Colonic mucosa (tissue), 4 donors: Measurements from ENCODE around the gene RAPH1. TPM values are rescaled to one million over a fixed set of nuclear protein-coding genes. Genes with fewer than 3 reads are reported as not detected.

ENCODE experiments used
- DNase-seq: peaks from one replicate; pipeline ENCODE4 v3.0.0-alpha.2; 2020
- H3K27ac ChIP-seq: fragments of 200-600 bp; one replicate; pipeline ENCODE4 v1.8.0; 2021
- H3K27me3 ChIP-seq: fragments of 200-600 bp; one replicate; pipeline ENCODE4 v1.8.0; 2021
- H3K36me3 ChIP-seq: fragments of 200-600 bp; one replicate; pipeline ENCODE4 v1.8.0; 2021
- H3K4me1 ChIP-seq: fragments of 200-600 bp; one replicate; pipeline ENCODE4 v1.8.0; 2021; ENCODE audit warnings: mild to moderate bottlenecking
- H3K4me3 ChIP-seq: fragments of 200-600 bp; one replicate; pipeline ENCODE4 v1.8.0; 2021
- H3K9ac ChIP-seq, 2 donors: one replicate each; pipeline ENCODE4 v1.7.0; 2013; ENCODE audit warnings: control low read depth in 2 of 2, low read depth in 2 of 2, low read length in 2 of 2
- H3K9me3 ChIP-seq: fragments of 200-600 bp; one replicate; pipeline ENCODE4 v1.8.0; 2021
- intact Hi-C: fragments of 100-400 bp; cut with DNase I; formaldehyde crosslinking; loops from one replicate; pipeline ENCODE4 v1.14.1; 2022
- total RNA-seq, 2 donors: library from RNA; stranded (reverse); fragmentation: NEBNext Ultra II Directional in 1 of 2; extraction: Animal tissue kit (Norgen Biotek cat#: 25700) in 1 of 2; gene quantifications; one replicate each; pipeline ENCODE4 v1.2.1, GENCODE V29; 2021
- TF ChIP-seq, protein P1 (sequence below): fragments of 200-600 bp; IDR thresholded peaks from one replicate; pipeline ENCODE4 v1.8.0; 2022; ENCODE audit warnings: antibody characterized with exemption, mild to moderate bottlenecking
- donor health status: healthy.
- donor health status: DM: no; HTN: no; CAD: no.
- donor health status: DM: no; HTN: no; CAD: no.

Gene RAPH1
- total RNA-seq, 2 donors from 2014 or later: 26.1 to 39.5 TPM

DNA sequence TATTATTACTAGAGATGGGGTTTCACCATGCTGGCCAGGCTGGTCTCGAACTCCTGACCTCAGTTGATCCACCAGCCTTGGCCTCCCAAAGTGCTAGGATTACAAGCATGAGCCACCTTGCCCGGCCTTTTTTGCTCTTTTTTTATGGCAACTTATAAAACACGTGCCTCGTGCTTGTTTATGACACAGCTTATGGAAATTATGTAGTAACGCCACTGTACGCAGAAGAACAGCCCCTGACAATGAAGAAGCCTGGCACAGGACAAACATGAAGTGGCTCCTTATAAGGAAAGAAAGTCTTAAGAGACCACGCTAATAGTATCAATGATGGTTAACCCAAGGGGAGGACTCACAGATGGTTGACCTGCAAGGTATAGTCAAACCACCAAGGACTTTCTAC, 37.2 kb upstream of the RAPH1 start:
- Histone ChIP-seq H3K4me1 (no peaks in the 10 kb centered on the region), H3K9ac (no peak overlapping the region), H3K27ac (no peak overlapping the region), H3K36me3 (no peaks in the 10 kb centered on the region), H3K27me3 (no peaks in the 10 kb centered on the region), H3K4me3 (no peak overlapping the region), H3K9me3 (no peaks in the 10 kb centered on the region)
- intact Hi-C loops: no loop called here
- no peak for DNase-seq
- TF ChIP-seq, protein P1, sequence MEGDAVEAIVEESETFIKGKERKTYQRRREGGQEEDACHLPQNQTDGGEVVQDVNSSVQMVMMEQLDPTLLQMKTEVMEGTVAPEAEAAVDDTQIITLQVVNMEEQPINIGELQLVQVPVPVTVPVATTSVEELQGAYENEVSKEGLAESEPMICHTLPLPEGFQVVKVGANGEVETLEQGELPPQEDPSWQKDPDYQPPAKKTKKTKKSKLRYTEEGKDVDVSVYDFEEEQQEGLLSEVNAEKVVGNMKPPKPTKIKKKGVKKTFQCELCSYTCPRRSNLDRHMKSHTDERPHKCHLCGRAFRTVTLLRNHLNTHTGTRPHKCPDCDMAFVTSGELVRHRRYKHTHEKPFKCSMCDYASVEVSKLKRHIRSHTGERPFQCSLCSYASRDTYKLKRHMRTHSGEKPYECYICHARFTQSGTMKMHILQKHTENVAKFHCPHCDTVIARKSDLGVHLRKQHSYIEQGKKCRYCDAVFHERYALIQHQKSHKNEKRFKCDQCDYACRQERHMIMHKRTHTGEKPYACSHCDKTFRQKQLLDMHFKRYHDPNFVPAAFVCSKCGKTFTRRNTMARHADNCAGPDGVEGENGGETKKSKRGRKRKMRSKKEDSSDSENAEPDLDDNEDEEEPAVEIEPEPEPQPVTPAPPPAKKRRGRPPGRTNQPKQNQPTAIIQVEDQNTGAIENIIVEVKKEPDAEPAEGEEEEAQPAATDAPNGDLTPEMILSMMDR: no peak

GRCh38 chr2:203569677-203570316, 34.7 kb upstream of the RAPH1 start:
- no peaks in the 10 kb centered on the region for H3K9me3 ChIP-seq
- intact Hi-C loops: no loop called here
- H3K4me1 ChIP-seq: no peaks in the 10 kb centered on the region

DNA sequence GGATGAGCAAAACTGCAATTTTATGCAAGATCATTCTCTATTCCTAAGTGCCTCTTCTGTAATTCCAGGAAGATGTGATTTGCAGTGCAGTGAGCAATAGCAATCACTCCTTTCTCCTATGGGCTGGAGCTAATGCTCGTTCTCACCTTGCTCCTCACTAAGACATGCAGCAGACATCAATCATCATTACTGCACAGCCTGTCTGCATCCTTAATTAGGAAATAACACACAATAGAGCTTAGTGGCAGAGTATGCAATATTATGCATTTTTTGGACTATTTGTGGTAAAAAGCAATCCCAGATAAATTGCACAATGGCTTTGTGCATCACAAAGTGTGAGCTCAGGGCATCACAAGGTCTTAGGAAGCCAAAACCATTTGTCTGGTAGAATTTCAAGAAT, 32.6 kb upstream of the RAPH1 start:
- Histone ChIP-seq H3K9ac (no peak overlapping the region), H3K4me1 (no peaks in the 10 kb centered on the region), H3K36me3 (no peaks in the 10 kb centered on the region), H3K4me3 (no peak overlapping the region), H3K27me3 (no peaks in the 10 kb centered on the region), H3K9me3 (no peaks in the 10 kb centered on the region), H3K27ac (no peak overlapping the region)
- TF ChIP-seq, protein P1: no peak
- intact Hi-C loops: no loop called here
- no peak for DNase-seq

More at GRCh38 chr2:203569677-203570316, 34.7 kb upstream of the RAPH1 start:
- TF ChIP-seq, protein P1: no peak
- Histone ChIP-seq H3K27ac (no peak overlapping the region), H3K36me3 (no peaks in the 10 kb centered on the region), H3K9ac (no peak overlapping the region), H3K27me3 (no peaks in the 10 kb centered on the region), H3K4me3 (no peak overlapping the region)
- DNase-seq: no peak

GRCh38 chr2:203566161-203566560, 31.1 kb upstream of the RAPH1 start:
- TF ChIP-seq, protein P1: no peak
- no peaks in the 10 kb centered on the region for H3K36me3 ChIP-seq
- no peaks in the 10 kb centered on the region for H3K4me1 ChIP-seq
- DNase-seq: no peak
- no peak overlapping the region for H3K9ac ChIP-seq
- no peak overlapping the region for H3K27ac ChIP-seq
- intact Hi-C loops: no loop called here
- no peak overlapping the region for H3K4me3 ChIP-seq
- H3K9me3 ChIP-seq: no peaks in the 10 kb centered on the region
- H3K27me3 ChIP-seq: no peaks in the 10 kb centered on the region

DNA sequence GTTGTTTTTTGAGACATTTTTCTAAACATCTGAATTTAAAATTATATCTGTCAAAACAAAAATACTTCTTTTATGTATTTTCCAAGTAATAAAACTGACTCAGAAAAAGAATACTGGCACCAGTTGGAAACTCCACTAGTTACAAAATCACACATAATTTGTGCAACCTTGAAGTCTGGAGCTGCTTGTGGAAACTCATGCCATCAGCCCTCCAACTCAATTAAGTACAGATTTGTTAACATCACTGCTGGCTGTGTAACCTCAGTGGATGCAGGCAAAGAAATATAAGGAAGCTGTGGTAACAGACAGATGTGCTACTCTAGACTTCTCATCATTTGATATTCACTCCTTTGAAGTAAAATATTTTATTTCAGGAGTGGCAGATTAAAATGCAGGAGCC, 30.0 kb upstream of the RAPH1 start:
- no peak overlapping the region for H3K9ac ChIP-seq
- no peaks in the 10 kb centered on the region for H3K36me3 ChIP-seq
- intact Hi-C loops: no loop called here
- no peaks in the 10 kb centered on the region for H3K27me3 ChIP-seq
- no peak for DNase-seq
- no peaks in the 10 kb centered on the region for H3K9me3 ChIP-seq
- no peak overlapping the region for H3K27ac ChIP-seq
- H3K4me3 ChIP-seq: no peak overlapping the region
- no peaks in the 10 kb centered on the region for H3K4me1 ChIP-seq
- TF ChIP-seq, protein P1: no peak
